ENCODE data around the gene MCC.

GRCh38 chr5:112974901-112975300 is 513.4 kb downstream of the MCC start:
- no peak for TF ChIP-seq CTCF (IDR thresholded peaks at IDR 0.05)
- TF ChIP-seq REST (IDR thresholded peaks at IDR 0.05; ENCODE audit: insufficient read depth in 1 of 2, low read depth in 2 of 2, low read length in 1 of 2): no peak

Measured in Panc1 (cell line).